ENCODE measurements around the gene SCN1A.
A peak's percentile ranks its signal among the peaks of the same experiment; 100 is the strongest.
"Not testable (repeated sequence)": the region's sequence is repeated elsewhere in the genome, so short reads cannot be mapped to it uniquely, and the experiment has no call there.

Gene SCN1A

GRCh38 chr2:166135152-166135848 is 7.5 kb upstream of the SCN1A start:
- no peak for DNase-seq

GRCh38 chr2:166134252-166135151 is 6.7 kb upstream of the SCN1A start:
- DNase-seq = no peak

GRCh38 chr2:166133653-166134052 is 5.8 kb upstream of the SCN1A start:
- no peak for DNase-seq

- DNase-seq = no peak
Observed at GRCh38 chr2:166128156-166128505, 311 bp upstream of the SCN1A start.

- DNase-seq = peak; percentile 62
Observed at GRCh38 chr2:166126007-166126639, 1.7 kb downstream of the SCN1A start.

GRCh38 chr2:166125557-166125956 is 2.3 kb downstream of the SCN1A start:
- DNase-seq = no peak

- no peak for DNase-seq
Observed at GRCh38 chr2:166118180-166118579, 9.6 kb downstream of the SCN1A start.

GRCh38 chr2:166117491-166117890 is 10.3 kb downstream of the SCN1A start:
- no peak for DNase-seq

GRCh38 chr2:166115589-166115988 is 12.2 kb downstream of the SCN1A start:
- no peak for DNase-seq

- DNase-seq = no peak
Observed at GRCh38 chr2:166112193-166112605, 15.6 kb downstream of the SCN1A start.

- peak; percentile 70 for DNase-seq
Observed at GRCh38 chr2:166106431-166107015, 21.3 kb downstream of the SCN1A start.

GRCh38 chr2:166104773-166105172 is 23.0 kb downstream of the SCN1A start:
- DNase-seq = no peak

- DNase-seq = no peak
Observed at GRCh38 chr2:166104084-166104483, 23.7 kb downstream of the SCN1A start.

GRCh38 chr2:166103277-166103676 is 24.5 kb downstream of the SCN1A start:
- not testable (repeated sequence) for DNase-seq

GRCh38 chr2:166094325-166094724 is 33.5 kb downstream of the SCN1A start:
- DNase-seq = no peak

GRCh38 chr2:166092889-166093288 is 34.9 kb downstream of the SCN1A start:
- DNase-seq = no peak

- peak; percentile 83 for DNase-seq
Observed at GRCh38 chr2:166091439-166091838, 36.4 kb downstream of the SCN1A start.

GRCh38 chr2:166090908-166091307 is 36.9 kb downstream of the SCN1A start:
- peak; percentile 86 for DNase-seq

GRCh38 chr2:166090346-166090745 is 37.5 kb downstream of the SCN1A start:
- no peak for DNase-seq

- DNase-seq = no peak
Observed at GRCh38 chr2:166088634-166089033, 39.2 kb downstream of the SCN1A start.

- no peak for DNase-seq
Observed at GRCh38 chr2:166084301-166084700, 43.5 kb downstream of the SCN1A start.

GRCh38 chr2:166082736-166083135 is 45.1 kb downstream of the SCN1A start:
- DNase-seq = no peak

- no peak for DNase-seq
Observed at GRCh38 chr2:166081852-166082251, 46.0 kb downstream of the SCN1A start.

Data from NCI-H2227 treated with DMSO at 0.1 percent for 48 hours (cell line).